Measurements from ENCODE around the gene FIBP. TPM values are rescaled to one million over a fixed set of nuclear protein-coding genes. Genes with fewer than 3 reads are reported as not detected.

FIBP gene
- total RNA-seq, 1 experiment from 2014 or later = 221 TPM

DNA sequence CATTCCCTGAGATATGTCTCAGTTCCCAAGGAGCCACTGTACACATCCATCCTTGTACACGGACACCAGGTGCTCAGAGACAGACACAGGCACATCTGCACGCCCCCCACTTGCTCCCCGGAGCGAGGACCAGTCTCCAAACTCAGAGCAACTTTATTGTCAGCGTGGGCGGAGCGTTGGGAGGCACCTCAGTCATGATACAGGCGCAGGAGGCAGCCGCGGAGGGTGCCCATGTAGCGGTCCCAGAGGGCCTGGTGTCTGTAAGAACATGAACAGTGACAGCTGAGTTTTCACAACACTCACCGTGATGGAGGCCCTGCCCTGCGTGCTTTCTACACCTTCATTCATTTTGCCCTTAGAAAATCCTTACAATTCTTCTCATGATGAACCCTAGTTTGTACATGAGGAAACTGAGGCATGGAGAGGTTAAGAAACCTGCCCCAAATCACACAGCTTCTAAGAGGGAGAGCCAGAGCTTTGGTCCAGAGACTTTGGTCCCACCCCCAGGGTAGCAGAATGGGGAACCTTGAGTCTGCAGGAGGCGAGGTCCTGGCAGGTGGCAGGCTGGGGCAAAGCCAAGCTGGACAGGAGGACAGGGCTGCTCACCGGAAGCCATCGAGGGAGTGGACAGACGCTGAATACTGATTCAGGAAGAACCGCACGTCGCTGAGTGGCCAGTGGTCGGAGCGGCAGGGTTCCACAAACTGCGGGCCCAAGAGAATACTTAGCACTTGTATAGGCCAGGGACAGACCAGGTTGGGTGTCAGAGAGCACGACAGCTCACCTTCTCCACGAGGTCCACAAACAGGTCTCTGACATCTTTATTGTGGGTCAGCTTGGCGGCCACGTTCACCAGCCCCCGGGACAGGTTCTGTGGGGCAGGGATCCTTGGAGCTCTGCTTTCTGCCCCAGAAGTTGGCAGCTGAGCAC, 4.2 kb downstream of the FIBP start:
- TF ChIP-seq EZH2phosphoT487 (IDR thresholded peaks at IDR 0.05; ENCODE audit: borderline replicate concordance, low read length) (no peak), EZH2 (IDR thresholded peaks at IDR 0.05; ENCODE audit: low read length, unreplicated experiment) (no peak)
- TF ChIP-seq, protein P1, sequence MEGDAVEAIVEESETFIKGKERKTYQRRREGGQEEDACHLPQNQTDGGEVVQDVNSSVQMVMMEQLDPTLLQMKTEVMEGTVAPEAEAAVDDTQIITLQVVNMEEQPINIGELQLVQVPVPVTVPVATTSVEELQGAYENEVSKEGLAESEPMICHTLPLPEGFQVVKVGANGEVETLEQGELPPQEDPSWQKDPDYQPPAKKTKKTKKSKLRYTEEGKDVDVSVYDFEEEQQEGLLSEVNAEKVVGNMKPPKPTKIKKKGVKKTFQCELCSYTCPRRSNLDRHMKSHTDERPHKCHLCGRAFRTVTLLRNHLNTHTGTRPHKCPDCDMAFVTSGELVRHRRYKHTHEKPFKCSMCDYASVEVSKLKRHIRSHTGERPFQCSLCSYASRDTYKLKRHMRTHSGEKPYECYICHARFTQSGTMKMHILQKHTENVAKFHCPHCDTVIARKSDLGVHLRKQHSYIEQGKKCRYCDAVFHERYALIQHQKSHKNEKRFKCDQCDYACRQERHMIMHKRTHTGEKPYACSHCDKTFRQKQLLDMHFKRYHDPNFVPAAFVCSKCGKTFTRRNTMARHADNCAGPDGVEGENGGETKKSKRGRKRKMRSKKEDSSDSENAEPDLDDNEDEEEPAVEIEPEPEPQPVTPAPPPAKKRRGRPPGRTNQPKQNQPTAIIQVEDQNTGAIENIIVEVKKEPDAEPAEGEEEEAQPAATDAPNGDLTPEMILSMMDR (conservative IDR thresholded peaks at IDR 0.05; ENCODE audit: low read depth, low read length) = no peak
- no peak overlapping the region for H3K4me3 ChIP-seq (ENCODE audit: low read length)
- H3K36me3 ChIP-seq (ENCODE audit: low read depth, low read length) = peaks cover 37% of the 10 kb centered on the region
- H3K9me2 ChIP-seq (replicated peaks; ENCODE audit: low read length) = no peaks in the 10 kb centered on the region
- peaks cover 36% of the 10 kb centered on the region for H3K79me2 ChIP-seq (ENCODE audit: low read length)
- H3K4me1 ChIP-seq (ENCODE audit: insufficient read depth, low read length) = peaks cover 18% of the 10 kb centered on the region
- H3F3A ChIP-seq (ENCODE audit: low read length, unreplicated experiment) = no peaks in the 10 kb centered on the region
- H3K27ac ChIP-seq (ENCODE audit: low read length) = no peak overlapping the region
- DNase-seq = no peak
- ChIA-PET CTCF (interaction anchor here (0.6 to 2.0 kb wide), 7 partner anchors 18 to 386 kb away, joined by 4 to 14 read pairs (median 6); partner anchors contain the start of gene MUS81), POLR2A (ENCODE audit: unreplicated experiment) (no interaction called here)
- ATAC-seq = no peak
- no TSS peak for BruUV-seq (replicated peaks)
- no peak overlapping the region for H3K4me2 ChIP-seq (ENCODE audit: low read length)
- no peaks in the 10 kb centered on the region for H3K9me3 ChIP-seq (ENCODE audit: low read length)
- H3K27me3 ChIP-seq (ENCODE audit: low read length) = no peaks in the 10 kb centered on the region
- no peak overlapping the region for H3K9ac ChIP-seq (ENCODE audit: low read length)
- intact Hi-C loops (cut with micrococcal nuclease) = loop anchor here (1.0 kb wide), 1 partner anchor 105 kb away; no protein-coding TSS in a partner anchor
- no peaks in the 10 kb centered on the region for H4K20me1 ChIP-seq (ENCODE audit: low read length)
- H2AFZ ChIP-seq (ENCODE audit: low read length) = no peak overlapping the region

DNA sequence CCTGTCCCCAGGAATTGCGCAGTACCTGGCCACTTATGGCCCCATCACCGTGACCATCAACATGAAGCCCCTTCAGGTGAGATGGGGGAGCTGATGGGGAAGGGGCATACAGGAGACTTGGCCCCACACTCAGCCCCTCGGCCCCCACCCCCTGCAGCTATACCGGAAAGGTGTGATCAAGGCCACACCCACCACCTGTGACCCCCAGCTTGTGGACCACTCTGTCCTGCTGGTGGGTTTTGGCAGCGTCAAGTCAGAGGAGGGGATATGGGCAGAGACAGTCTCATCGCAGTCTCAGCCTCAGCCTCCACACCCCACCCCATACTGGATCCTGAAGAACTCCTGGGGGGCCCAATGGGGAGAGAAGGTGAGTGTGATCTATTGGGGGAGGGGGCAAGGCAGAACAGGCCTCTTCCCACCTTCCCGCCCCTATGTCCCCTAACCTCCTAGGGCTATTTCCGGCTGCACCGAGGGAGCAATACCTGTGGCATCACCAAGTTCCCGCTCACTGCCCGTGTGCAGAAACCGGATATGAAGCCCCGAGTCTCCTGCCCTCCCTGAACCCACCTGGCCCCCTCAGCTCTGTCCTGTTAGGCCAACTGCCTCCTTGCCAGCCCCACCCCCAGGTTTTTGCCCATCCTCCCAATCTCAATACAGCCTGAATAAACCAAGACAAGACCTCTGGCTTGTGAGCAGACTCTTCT, 5.1 kb downstream of the FIBP start:
- H3K4me3 ChIP-seq (ENCODE audit: low read length) = no peak overlapping the region
- POLR2A ChIA-PET (ENCODE audit: unreplicated experiment) = no interaction called here
- no peak overlapping the region for H3K27ac ChIP-seq (ENCODE audit: low read length)
- no peak overlapping the region for H3K9ac ChIP-seq (ENCODE audit: low read length)
- peaks cover 13% of the 10 kb centered on the region for H3K4me1 ChIP-seq (ENCODE audit: insufficient read depth, low read length)
- H4K20me1 ChIP-seq (ENCODE audit: low read length) = no peaks in the 10 kb centered on the region
- intact Hi-C loops (cut with micrococcal nuclease) = no loop called here
- BruUV-seq (replicated peaks) = no TSS peak
- no peak overlapping the region for H3K4me2 ChIP-seq (ENCODE audit: low read length)
- peaks cover 37% of the 10 kb centered on the region for H3K36me3 ChIP-seq (ENCODE audit: low read depth, low read length)
- peaks cover 36% of the 10 kb centered on the region for H3K79me2 ChIP-seq (ENCODE audit: low read length)
- H2AFZ ChIP-seq (ENCODE audit: low read length) = no peak overlapping the region
- no peaks in the 10 kb centered on the region for H3F3A ChIP-seq (ENCODE audit: low read length, unreplicated experiment)
- DNase-seq = no peak
- no peaks in the 10 kb centered on the region for H3K9me2 ChIP-seq (replicated peaks; ENCODE audit: low read length)
- H3K9me3 ChIP-seq (ENCODE audit: low read length) = no peaks in the 10 kb centered on the region
- ATAC-seq = no peak
- CTCF ChIA-PET = no interaction called here
- H3K27me3 ChIP-seq (ENCODE audit: low read length) = no peaks in the 10 kb centered on the region
- TF ChIP-seq EZH2 (IDR thresholded peaks at IDR 0.05; ENCODE audit: low read length, unreplicated experiment) = no peak

DNA sequence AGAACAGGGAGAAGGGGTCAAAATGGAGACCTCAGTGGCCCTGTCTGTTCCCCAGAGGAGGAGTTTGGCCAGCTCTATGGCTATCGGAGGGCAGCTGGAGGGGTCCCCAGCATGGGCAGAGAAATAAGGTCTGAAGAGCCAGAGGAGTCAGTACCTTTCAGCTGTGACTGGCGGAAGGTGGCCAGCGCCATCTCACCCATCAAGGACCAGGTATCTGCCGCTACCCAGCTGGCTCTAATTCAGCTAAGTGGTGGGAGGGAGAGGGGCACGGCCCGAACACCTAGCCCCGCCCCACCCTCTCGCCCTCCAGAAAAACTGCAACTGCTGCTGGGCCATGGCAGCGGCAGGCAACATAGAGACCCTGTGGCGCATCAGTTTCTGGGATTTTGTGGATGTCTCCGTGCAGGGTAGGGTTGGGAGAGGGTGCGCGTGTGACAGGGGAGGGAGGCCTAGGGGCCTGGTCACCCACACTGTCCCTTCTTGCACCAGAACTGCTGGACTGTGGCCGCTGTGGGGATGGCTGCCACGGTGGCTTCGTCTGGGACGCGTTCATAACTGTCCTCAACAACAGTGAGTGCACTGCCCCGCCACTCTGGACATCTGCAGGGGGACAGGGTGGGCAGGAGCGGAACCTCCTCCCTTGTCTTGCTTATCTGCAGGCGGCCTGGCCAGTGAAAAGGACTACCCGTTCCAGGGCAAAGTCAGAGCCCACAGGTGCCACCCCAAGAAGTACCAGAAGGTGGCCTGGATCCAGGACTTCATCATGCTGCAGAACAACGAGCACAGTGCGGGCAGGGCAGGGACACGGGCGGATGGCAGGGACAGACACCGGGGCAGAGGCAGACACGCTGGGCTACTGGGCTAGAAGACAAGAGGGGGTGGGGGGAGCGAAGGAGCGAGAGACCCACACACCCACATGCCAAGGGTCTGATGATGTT, 5.9 kb downstream of the FIBP start:
- Histone ChIP-seq H3K4me1 (ENCODE audit: insufficient read depth, low read length) (peaks cover 10% of the 10 kb centered on the region), H3K4me3 (ENCODE audit: low read length) (no peak overlapping the region), H3K27me3 (ENCODE audit: low read length) (no peaks in the 10 kb centered on the region), H3K9ac (ENCODE audit: low read length) (no peak overlapping the region), H3K4me2 (ENCODE audit: low read length) (no peak overlapping the region), H3K9me3 (ENCODE audit: low read length) (no peaks in the 10 kb centered on the region), H3K79me2 (ENCODE audit: low read length) (peaks cover 27% of the 10 kb centered on the region), H2AFZ (ENCODE audit: low read length) (no peak overlapping the region), H3F3A (ENCODE audit: low read length, unreplicated experiment) (no peaks in the 10 kb centered on the region), H3K9me2 (replicated peaks; ENCODE audit: low read length) (no peaks in the 10 kb centered on the region), H3K27ac (ENCODE audit: low read length) (no peak overlapping the region), H4K20me1 (ENCODE audit: low read length) (no peaks in the 10 kb centered on the region), H3K36me3 (ENCODE audit: low read depth, low read length) (peaks cover 37% of the 10 kb centered on the region)
- TF ChIP-seq EZH2 (IDR thresholded peaks at IDR 0.05; ENCODE audit: low read length, unreplicated experiment) (no peak), EZH2phosphoT487 (IDR thresholded peaks at IDR 0.05; ENCODE audit: borderline replicate concordance, low read length) (no peak)
- TF ChIP-seq, protein P1 (conservative IDR thresholded peaks at IDR 0.05; ENCODE audit: low read depth, low read length) = no peak
- no TSS peak for BruUV-seq (replicated peaks)
- no peak for DNase-seq
- no peak for ATAC-seq
- intact Hi-C loops (cut with micrococcal nuclease) = no loop called here
- ChIA-PET CTCF (interaction anchor here (0.7 kb wide), 1 partner anchor 102 kb away, joined by 4 read pairs; no protein-coding TSS in a partner anchor), POLR2A (ENCODE audit: unreplicated experiment) (no interaction called here)
